ENCODE data around the gene FLAD1.

DNA sequence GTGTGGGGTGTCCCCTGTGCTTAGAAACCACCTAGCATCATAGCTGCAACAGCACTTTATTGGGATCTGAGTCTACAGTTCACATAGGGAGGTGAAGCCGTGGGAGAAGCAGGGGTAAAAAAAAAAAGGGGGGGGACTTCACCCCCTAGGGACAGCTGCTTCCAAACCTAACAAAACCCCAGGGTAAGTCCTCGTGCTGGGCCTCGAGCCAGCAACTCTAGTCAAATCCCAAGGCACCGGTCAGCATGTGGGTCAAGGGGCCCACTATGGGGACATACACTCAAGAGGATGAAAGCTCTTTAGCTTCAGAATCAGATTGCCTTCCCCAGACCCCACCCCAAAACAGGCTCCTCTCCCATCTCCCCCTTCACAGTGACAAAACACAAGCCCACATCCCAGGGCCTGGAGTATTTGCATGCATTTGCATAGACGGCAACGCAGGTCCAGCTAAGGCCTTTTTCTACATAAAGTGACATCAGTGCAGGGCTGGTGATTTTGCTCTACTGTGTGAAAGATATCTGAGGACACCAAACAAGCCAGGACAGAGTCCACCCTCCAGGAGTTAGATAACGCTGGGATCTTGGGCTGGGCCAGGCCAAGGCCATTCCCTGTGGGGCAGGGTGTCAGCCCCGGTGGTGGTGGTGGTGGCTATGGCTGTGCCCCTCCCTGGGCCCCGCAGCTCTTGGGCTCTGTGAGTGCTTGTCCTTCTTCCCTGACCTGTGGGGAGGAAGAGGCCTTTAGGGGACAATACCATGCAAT is 38.6 kb upstream of the FLAD1 start:
- no peak for TF ChIP-seq POLR2AphosphoS5 (IDR thresholded peaks at IDR 0.05; ENCODE audit: insufficient read depth, low read depth, low read length)
- no peak for TF ChIP-seq MYC (IDR thresholded peaks at IDR 0.05; ENCODE audit: low read depth, low read length)
- TF ChIP-seq, protein P1, sequence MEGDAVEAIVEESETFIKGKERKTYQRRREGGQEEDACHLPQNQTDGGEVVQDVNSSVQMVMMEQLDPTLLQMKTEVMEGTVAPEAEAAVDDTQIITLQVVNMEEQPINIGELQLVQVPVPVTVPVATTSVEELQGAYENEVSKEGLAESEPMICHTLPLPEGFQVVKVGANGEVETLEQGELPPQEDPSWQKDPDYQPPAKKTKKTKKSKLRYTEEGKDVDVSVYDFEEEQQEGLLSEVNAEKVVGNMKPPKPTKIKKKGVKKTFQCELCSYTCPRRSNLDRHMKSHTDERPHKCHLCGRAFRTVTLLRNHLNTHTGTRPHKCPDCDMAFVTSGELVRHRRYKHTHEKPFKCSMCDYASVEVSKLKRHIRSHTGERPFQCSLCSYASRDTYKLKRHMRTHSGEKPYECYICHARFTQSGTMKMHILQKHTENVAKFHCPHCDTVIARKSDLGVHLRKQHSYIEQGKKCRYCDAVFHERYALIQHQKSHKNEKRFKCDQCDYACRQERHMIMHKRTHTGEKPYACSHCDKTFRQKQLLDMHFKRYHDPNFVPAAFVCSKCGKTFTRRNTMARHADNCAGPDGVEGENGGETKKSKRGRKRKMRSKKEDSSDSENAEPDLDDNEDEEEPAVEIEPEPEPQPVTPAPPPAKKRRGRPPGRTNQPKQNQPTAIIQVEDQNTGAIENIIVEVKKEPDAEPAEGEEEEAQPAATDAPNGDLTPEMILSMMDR (IDR thresholded peaks at IDR 0.05; ENCODE audit: extremely low read depth in 1 of 2, insufficient read depth in 1 of 2, low read depth in 1 of 2, low read length in 2 of 2): no peak
- no peak for TF ChIP-seq POLR2A (IDR thresholded peaks at IDR 0.05; ENCODE audit: low read depth, low read length)
- TF ChIP-seq, protein P2, sequence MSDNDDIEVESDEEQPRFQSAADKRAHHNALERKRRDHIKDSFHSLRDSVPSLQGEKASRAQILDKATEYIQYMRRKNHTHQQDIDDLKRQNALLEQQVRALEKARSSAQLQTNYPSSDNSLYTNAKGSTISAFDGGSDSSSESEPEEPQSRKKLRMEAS (IDR thresholded peaks at IDR 0.05; ENCODE audit: insufficient read depth, insufficient read length): no peak
- no peak for TF ChIP-seq FOS (IDR thresholded peaks at IDR 0.05; ENCODE audit: borderline replicate concordance, insufficient read depth, low read length)
- TF ChIP-seq EZH2 (IDR thresholded peaks at IDR 0.05; ENCODE audit: borderline replicate concordance, low read depth, low read length, severe bottlenecking): no peak
- TF ChIP-seq JUN (IDR thresholded peaks at IDR 0.05; ENCODE audit: borderline replicate concordance, insufficient read depth, insufficient read length, low read depth): no peak
- no peak for TF ChIP-seq GATA2 (IDR thresholded peaks at IDR 0.05; ENCODE audit: insufficient read depth, insufficient read length, low read depth, low read length)
